A549 (cell line): ENCODE measurements around the gene PFDN5. TPM values are rescaled to one million over a fixed set of nuclear protein-coding genes. Genes with fewer than 3 reads are reported as not detected.

Experiments used
- ATAC-seq, 2 experiments: fragments of 200-7000 bp in 1 of 2; fragments of >200 bp in 1 of 2; cut with Nextera tagmentation in 1 of 2; cut with Tn5 transposase in 1 of 2; 3 replicates each; pipeline versions ENCODE4 v1.8.0 to v1.9.1; 2018 to 2020; ENCODE audit warnings: mild to moderate bottlenecking in 1 of 2, moderate library complexity in 1 of 2
- CTCF ChIA-PET: fragments of 300-600 bp; sonication (Branson Sonifier 250); formaldehyde crosslinking; extraction: SDS; loops from one replicate; lab custom pipeline; 2021; ENCODE audit warnings: antibody characterized with exemption, inconsistent platforms; lab: Yijun Ruan, JAX
- POLR2A ChIA-PET: fragments of 350-600 bp; formaldehyde crosslinking; extraction: SDS; loops from one replicate; lab custom pipeline; 2021; ENCODE audit warnings: antibody characterized with exemption, inconsistent platforms; lab: Yijun Ruan, JAX
- DNase-seq, 2 experiments: peaks; one replicate each; pipeline versions ENCODE4 v3.0.0 to v3.0.0-alpha.2; 2011 to 2016; ENCODE audit warnings: low read depth in 1 of 2, low spot score in 1 of 2
- FAIRE-seq: peaks from 2 replicates; lab custom pipeline; 2011; peaks lifted over from hg19 to GRCh38; lab: Jason Lieb, UNC
- H3K27ac ChIP-seq, 2 experiments: fragments of >200 bp; sonication (Bioruptor Twin); formaldehyde crosslinking; 3 replicates each; pipeline ENCODE4 v1.5.1; 2016 to 2017
- H3K4me1 ChIP-seq: fragments of >200 bp; sonication (Bioruptor Twin); formaldehyde crosslinking; 3 replicates; pipeline ENCODE4 v1.6.1; 2016
- H3K4me2 ChIP-seq: fragments of >200 bp; sonication (Bioruptor Twin); formaldehyde crosslinking; 3 replicates; pipeline ENCODE4 v1.6.1; 2016
- H3K4me3 ChIP-seq: fragments of >200 bp; sonication (Bioruptor Twin); formaldehyde crosslinking; 3 replicates; pipeline ENCODE4 v1.5.1; 2016
- H3K9me3 ChIP-seq: fragments of >200 bp; sonication (Bioruptor Twin); formaldehyde crosslinking; 3 replicates; pipeline ENCODE4 v1.6.1; 2016
- ATOH8 ChIP-seq: fragments of 250-450 bp; sonication (Bioruptor Pico); IDR thresholded peaks from 2 replicates; pipeline ENCODE4 v1.5.0; 2020; ENCODE audit warnings: low read depth, mild to moderate bottlenecking, moderate library complexity
- BHLHE40 ChIP-seq: IDR thresholded peaks from 2 replicates; pipeline ENCODE4 v1.6.1; 2012; ENCODE audit warnings: low read depth, low read length, inconsistent platforms
- CBX8 ChIP-seq: fragments of 200-600 bp; sonication (generic); IDR thresholded peaks from 2 replicates; pipeline ENCODE4 v1.6.1; 2016
- CEBPB ChIP-seq, 2 experiments: fragments of >200 bp in 1 of 2; sonication (Bioruptor Twin) in 1 of 2; formaldehyde crosslinking in 1 of 2; IDR thresholded peaks; 2 replicates each; pipeline ENCODE4 v1.6.1; 2012 to 2016
- CHD2 ChIP-seq: fragments of 150-350 bp; IDR thresholded peaks from 2 replicates; pipeline ENCODE4 v1.6.1; 2014; ENCODE audit warnings: low read length; ENCODE audit not compliant: partially characterized antibody
- CTCF ChIP-seq: fragments of >200 bp; sonication (Bioruptor Twin); formaldehyde crosslinking; IDR thresholded peaks from 3 replicates; pipeline ENCODE4 v1.5.1; 2016
- EHF ChIP-seq: fragments of 250-450 bp; sonication (Bioruptor Pico); IDR thresholded peaks from 2 replicates; pipeline ENCODE4 v1.5.0; 2020; ENCODE audit warnings: mild to moderate bottlenecking
- FOXS1 ChIP-seq: fragments of 250-450 bp; sonication (Bioruptor Pico); IDR thresholded peaks from 2 replicates; pipeline ENCODE4 v1.5.0; 2020; ENCODE audit warnings: mild to moderate bottlenecking, moderate library complexity
- GATA3 ChIP-seq: IDR thresholded peaks from 2 replicates; pipeline ENCODE4 v1.6.1; 2012; ENCODE audit warnings: borderline replicate concordance
- HES2 ChIP-seq: fragments of >200 bp; sonication (Bioruptor Twin); formaldehyde crosslinking; IDR thresholded peaks from 2 replicates; pipeline ENCODE4 v1.6.1; 2016
- HEYL ChIP-seq: fragments of 250-450 bp; sonication (Bioruptor Pico); IDR thresholded peaks from 2 replicates; pipeline ENCODE4 v1.8.0; 2021; ENCODE audit warnings: mild to moderate bottlenecking, moderate library complexity
- HMGXB4 ChIP-seq: fragments of 250-450 bp; sonication (Bioruptor Pico); IDR thresholded peaks from 2 replicates; pipeline ENCODE4 v1.5.0; 2021; ENCODE audit warnings: mild to moderate bottlenecking, moderate library complexity, borderline replicate concordance
- HOXB13 ChIP-seq: fragments of 250-450 bp; sonication (Bioruptor Pico); IDR thresholded peaks from 2 replicates; pipeline ENCODE4 v1.5.0; 2020; ENCODE audit warnings: low read depth, mild to moderate bottlenecking, moderate library complexity
- JUNB ChIP-seq: fragments of >200 bp; sonication (Bioruptor Twin); formaldehyde crosslinking; IDR thresholded peaks from 2 replicates; pipeline ENCODE4 v1.6.1; 2016
- KDM5A ChIP-seq: fragments of 200-600 bp; sonication (generic); IDR thresholded peaks from 2 replicates; pipeline ENCODE4 v1.6.1; 2016; ENCODE audit warnings: antibody characterized with exemption, mild to moderate bottlenecking
- MAZ ChIP-seq: fragments of 150-350 bp; IDR thresholded peaks from 2 replicates; pipeline ENCODE4 v1.6.1; 2014; ENCODE audit warnings: antibody characterized with exemption, low read depth, low read length, borderline replicate concordance
- MYC ChIP-seq: IDR thresholded peaks from 2 replicates; pipeline ENCODE4 v1.6.1; 2012; ENCODE audit warnings: mild to moderate bottlenecking, inconsistent platforms, low read length, improper control_type of control experiment, borderline replicate concordance
- NFE2L2 ChIP-seq: fragments of 150-350 bp; conservative IDR thresholded peaks from 2 replicates; pipeline ENCODE4 v1.6.1; 2014; ENCODE audit warnings: low read length
- NPAS2 ChIP-seq: fragments of 250-450 bp; sonication (Bioruptor Pico); IDR thresholded peaks from 2 replicates; pipeline ENCODE4 v1.8.0; 2022; ENCODE audit warnings: mild to moderate bottlenecking, moderate library complexity, borderline replicate concordance
- PBX3 ChIP-seq: IDR thresholded peaks from 2 replicates; pipeline ENCODE4 v1.6.1; 2012
- PHF8 ChIP-seq: fragments of 200-600 bp; sonication (generic); IDR thresholded peaks from 2 replicates; pipeline ENCODE4 v1.6.1; 2016; ENCODE audit warnings: low read depth, mild to moderate bottlenecking, antibody characterized with exemption, moderate library complexity, borderline replicate concordance
- POLR2A ChIP-seq: IDR thresholded peaks from 2 replicates; pipeline ENCODE4 v1.6.1; 2012; ENCODE audit warnings: mild to moderate bottlenecking, low read length
- RAD21 ChIP-seq, 2 experiments: fragments of >200 bp in 1 of 2; sonication (Bioruptor Twin) in 1 of 2; formaldehyde crosslinking in 1 of 2; IDR thresholded peaks in 1 of 2; conservative IDR thresholded peaks in 1 of 2; 2 replicates in 1 of 2; 3 replicates in 1 of 2; pipeline ENCODE4 v1.6.1; 2012 to 2018; ENCODE audit warnings: inconsistent platforms in 1 of 2
- SMC3 ChIP-seq: fragments of >200 bp; sonication (Bioruptor Twin); formaldehyde crosslinking; IDR thresholded peaks from 3 replicates; pipeline ENCODE4 v1.6.1; 2018; ENCODE audit warnings: inconsistent platforms
- ZNF302 ChIP-seq: fragments of 250-450 bp; sonication (Bioruptor Pico); IDR thresholded peaks from 2 replicates; pipeline ENCODE4 v1.9.0; 2021; ENCODE audit warnings: inconsistent platforms, mild to moderate bottlenecking, moderate library complexity
- WGBS: methylation state at CpG from one replicate; pipeline ENCODE4 v1.1.6; 2017; ENCODE audit errors: missing lambda C conversion rate; 5-methylcytosine and 5-hydroxymethylcytosine counted together
- polyA plus RNA-seq, 4 experiments: library from polyadenylated mRNA; depleted of rRNA in 3 of 4; stranded (reverse); fragments of >200 nt; fragmentation: RNase III in 1 of 4; extraction: RNeasy Plus Mini Kit Qiagen cat#74134 plus additional on column Dnase treatment in 1 of 4; gene quantifications; 2 replicates in 3 of 4; 3 replicates in 1 of 4; pipeline ENCODE4 v1.2.3, GENCODE V29; 2011 to 2017

The PFDN5 gene
- polyA plus RNA-seq, 2 of the 4 experiments (the other 2 are of a cell fraction) = 685 to 729 TPM

- Histone ChIP-seq H3K9me3 (no peaks in the 10 kb centered on the region), H3K4me2 (no peak overlapping the region), H3K4me3 (no peak overlapping the region), H3K4me1 (no peaks in the 10 kb centered on the region), H3K27ac (no peak overlapping the region)
- ATAC-seq = peak; percentile 84 to 91
- TF ChIP-seq ATOH8 (CRISPR knock-in tag) (no peak), HOXB13 (CRISPR knock-in tag) (no peak), CBX8 (no peak), SMC3 (peak; percentile 91), EHF (CRISPR knock-in tag) (no peak), PHF8 (no peak), CTCF (peak; percentile 78), JUNB (no peak), PBX3 (no peak), CHD2 (no peak), RAD21 (conservative IDR thresholded peaks at IDR 0.05 in 1 of 2, IDR thresholded peaks at IDR 0.05 in 1 of 2) (peak; percentile 79 to 84)
- WGBS = 45% methylated on average over 11 of the region's 11 CpGs
- ChIA-PET CTCF (interaction anchor here (0.6 to 28.2 kb wide), 30 partner anchors 9 to 303 kb away, joined by 3 to 1046 read pairs (median 7); partner anchors contain the start of genes ESPL1, ITGB7, MYG1 and SOAT2), POLR2A (no interaction called here)
- DNase-seq = peak; percentile 79 to 82
- FAIRE-seq = no peak
Measured at GRCh38 chr12:53287741-53288216, 7.6 kb upstream of the PFDN5 start.

GRCh38 chr12:53288322-53288721 lies 7.0 kb upstream of the PFDN5 start:
- POLR2A ChIA-PET = interaction anchor here (0.8 kb wide), 1 partner anchor 10 kb away, joined by 3 read pairs; no protein-coding TSS in a partner anchor
- FAIRE-seq = no peak
- no peak for ATAC-seq
- DNase-seq = no peak
- 95% methylated on average over 6 of the region's 6 CpGs for WGBS
- CTCF ChIA-PET = interaction anchor here (0.6 to 28.2 kb wide), 29 partner anchors 10 to 304 kb away, joined by 3 to 1046 read pairs (median 7); partner anchors contain the start of genes ESPL1, ITGB7, MYG1 and SOAT2
- no peak for TF ChIP-seq NPAS2
- TF ChIP-seq HES2 = no peak
- no peak for TF ChIP-seq FOXS1 (CRISPR knock-in tag)
- no peak for TF ChIP-seq MYC
- no peak for TF ChIP-seq MAZ
- Histone ChIP-seq H3K27ac (no peak overlapping the region), H3K9me3 (no peaks in the 10 kb centered on the region), H3K4me3 (no peak overlapping the region), H3K4me2 (no peak overlapping the region), H3K4me1 (no peaks in the 10 kb centered on the region)

GRCh38 chr12:53289891-53290290 lies 5.5 kb upstream of the PFDN5 start:
- no peak overlapping the region for H3K4me2 ChIP-seq
- no peak for TF ChIP-seq CEBPB (IDR thresholded peaks at IDR 0.05)
- TF ChIP-seq SMC3 = no peak
- no peak for TF ChIP-seq ZNF302 (CRISPR knock-in tag)
- TF ChIP-seq HMGXB4 = no peak
- TF ChIP-seq KDM5A = no peak
- TF ChIP-seq HEYL (CRISPR knock-in tag) = no peak
- TF ChIP-seq NPAS2 = no peak
- no peak for TF ChIP-seq GATA3
- TF ChIP-seq NFE2L2 = no peak
- TF ChIP-seq CHD2 = no peak
- TF ChIP-seq POLR2A = no peak
- TF ChIP-seq MYC = no peak
- no peak for TF ChIP-seq BHLHE40
- no peak for TF ChIP-seq PHF8
- TF ChIP-seq CTCF = no peak

More at GRCh38 chr12:53289891-53290290, 5.5 kb upstream of the PFDN5 start:
- no peak overlapping the region for H3K4me3 ChIP-seq
- ChIA-PET CTCF (interaction anchor here (1.2 to 28.2 kb wide), 10 partner anchors 9 to 214 kb away, joined by 3 to 1046 read pairs (median 34); partner anchors contain the start of genes AAAS, ESPL1, ITGB7 and MYG1), POLR2A (no interaction called here)
- FAIRE-seq = no peak
- 74% methylated on average over 4 of the region's 4 CpGs for WGBS
- 0 out of 3 replicates have a peak, but pooled peaks cover 4% of the 10 kb centered on the region for H3K4me1 ChIP-seq
- no peaks in the 10 kb centered on the region for H3K9me3 ChIP-seq
- H3K27ac ChIP-seq = no peak overlapping the region
- no peak for ATAC-seq
- no peak for DNase-seq
